Measurements from ENCODE around the gene GSTM4.
"Not testable (repeated sequence)": the region's sequence is repeated elsewhere in the genome, so short reads cannot be mapped to it uniquely, and the experiment has no call there.

Gene GSTM4

DNA sequence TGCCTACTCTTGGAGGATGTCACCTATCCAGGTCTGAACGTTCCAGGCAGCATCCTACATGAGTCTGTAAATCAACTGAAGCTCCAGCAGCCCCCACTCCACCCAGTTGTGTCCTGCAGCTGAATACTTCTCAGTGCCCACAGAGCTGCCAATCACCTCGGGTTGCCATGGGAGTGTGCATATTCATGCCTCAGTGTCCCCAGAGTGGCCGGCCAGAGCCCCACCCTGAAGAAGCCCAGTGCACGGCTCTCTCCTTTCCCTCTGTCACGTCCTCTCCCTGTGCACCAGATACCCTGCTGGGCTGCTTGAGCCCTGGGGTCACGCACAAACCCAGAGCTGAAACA is 16.1 kb upstream of the GSTM4 start:
- no peak for DNase-seq

- DNase-seq: peak; percentile 64 to 86
Measured at GRCh38 chr1:109640285-109640865, 15.5 kb upstream of the GSTM4 start.

DNA sequence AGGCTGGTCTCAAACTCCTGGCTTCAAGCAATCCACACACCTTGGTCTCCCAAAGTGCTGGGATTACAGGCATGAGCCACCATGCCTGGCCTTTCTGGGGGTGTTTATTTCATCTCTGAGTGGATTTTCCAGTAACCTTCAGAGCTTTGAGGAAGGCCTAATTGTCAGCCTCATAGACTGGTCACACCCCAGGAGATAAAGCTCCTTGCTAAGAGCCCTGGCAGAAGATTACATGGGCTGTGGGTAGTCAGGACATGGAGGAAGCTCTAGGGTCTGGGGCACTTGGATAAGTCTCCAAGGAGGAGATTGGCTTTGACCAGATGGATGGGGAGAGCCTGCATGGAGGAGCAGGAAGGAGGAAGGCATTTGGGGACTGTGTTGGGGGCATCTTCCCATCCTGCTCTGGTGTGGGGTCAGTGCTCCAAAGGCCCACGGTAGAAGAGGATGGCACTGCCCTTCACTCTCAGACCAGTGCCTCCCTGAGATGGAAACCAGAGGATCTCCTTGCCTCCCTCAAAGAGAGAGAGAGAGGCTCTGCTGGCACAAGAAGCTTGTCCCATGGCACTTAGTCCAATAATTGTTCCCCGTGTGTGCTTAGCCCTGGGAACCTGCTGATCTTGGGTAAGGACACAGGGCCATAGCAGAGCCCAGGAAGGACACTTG is 14.7 kb upstream of the GSTM4 start:
- DNase-seq: no peak

- no peak for DNase-seq
Measured at GRCh38 chr1:109641861-109642260, 14.0 kb upstream of the GSTM4 start.

DNA sequence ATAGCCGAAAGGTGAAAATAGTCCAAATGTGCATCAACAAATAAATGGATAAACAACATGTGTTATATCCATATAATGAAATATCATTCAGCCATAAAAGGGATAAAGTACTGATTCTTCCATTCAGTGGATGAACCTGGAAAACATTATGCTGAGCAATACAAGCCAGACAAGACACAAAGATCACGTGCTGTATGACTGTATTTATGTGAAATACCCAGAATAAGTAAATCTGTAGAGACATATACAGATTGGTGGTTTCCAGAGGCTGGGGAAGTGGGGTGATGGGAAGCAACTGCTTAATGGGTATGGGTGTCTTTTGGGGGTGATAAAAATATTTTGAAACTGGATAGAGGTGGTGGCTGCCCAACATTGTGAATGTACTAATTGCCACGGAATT is 13.3 kb upstream of the GSTM4 start:
- no peak for DNase-seq

DNA sequence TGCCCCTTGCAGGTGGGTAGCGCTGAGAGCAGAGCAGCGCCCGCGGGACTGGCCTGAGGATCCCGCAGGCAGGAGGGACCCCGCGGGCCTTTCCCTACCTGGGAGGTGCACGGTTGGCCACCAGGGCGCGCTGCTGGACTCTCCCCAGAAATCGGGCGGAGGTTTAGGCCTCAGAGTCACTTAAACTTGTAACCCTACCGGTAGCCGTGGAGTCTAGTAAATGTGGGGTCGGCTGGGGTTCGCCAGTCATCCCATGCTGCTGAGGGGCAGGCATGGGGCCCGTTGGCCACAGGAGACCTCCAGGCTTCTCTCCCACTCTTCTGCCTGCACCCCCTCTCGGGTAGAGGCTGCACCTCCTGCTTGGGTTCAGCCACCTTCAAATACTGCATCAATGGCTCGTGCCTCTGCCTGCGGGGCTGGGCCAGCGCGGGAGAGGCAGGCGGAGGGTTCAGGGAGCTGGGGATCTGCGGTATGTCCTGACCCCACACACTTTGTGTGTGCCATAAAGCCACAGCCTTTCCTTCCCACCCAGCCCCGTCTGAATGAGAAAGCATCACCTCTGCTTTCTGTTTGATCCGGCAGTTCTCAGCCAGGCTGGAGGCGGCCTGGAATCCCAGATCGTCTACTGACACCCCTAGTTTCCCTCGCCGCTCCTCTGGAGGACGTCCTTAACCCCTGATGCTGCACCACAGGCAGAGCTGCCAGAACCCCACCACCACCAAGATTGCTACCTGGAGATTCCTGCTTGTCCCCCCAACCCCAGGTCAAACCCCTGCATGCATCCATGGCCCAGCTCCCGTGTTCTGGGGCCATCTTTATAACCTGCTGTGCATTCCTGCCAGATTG is 12.3 kb upstream of the GSTM4 start:
- peak; percentile 43 to 94 for DNase-seq

- no peak for DNase-seq
Measured at GRCh38 chr1:109644670-109645069, 11.2 kb upstream of the GSTM4 start.

DNA sequence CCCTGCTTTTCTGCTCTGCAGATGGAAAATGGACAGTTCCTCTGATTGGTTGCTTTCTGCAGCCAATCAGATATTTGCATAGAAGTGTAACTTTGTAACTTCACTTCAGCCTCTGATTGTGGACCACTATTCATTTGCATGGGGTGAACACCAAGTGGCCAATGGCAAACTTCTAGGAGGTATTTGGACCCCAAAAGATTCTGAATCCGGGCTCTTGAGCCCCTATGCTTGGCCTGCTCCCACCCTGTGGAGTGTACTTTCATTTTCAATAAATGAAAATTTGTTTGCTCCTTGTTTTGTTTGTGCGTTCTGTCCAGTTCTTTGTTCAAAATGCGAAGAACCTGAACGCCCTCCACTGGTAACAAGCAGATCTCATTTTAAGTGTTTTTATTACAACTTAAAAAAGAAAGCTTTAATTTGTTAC is 6.4 kb upstream of the GSTM4 start:
- DNase-seq: no peak

- DNase-seq: no peak
Measured at GRCh38 chr1:109650609-109651008, 5.3 kb upstream of the GSTM4 start.

DNA sequence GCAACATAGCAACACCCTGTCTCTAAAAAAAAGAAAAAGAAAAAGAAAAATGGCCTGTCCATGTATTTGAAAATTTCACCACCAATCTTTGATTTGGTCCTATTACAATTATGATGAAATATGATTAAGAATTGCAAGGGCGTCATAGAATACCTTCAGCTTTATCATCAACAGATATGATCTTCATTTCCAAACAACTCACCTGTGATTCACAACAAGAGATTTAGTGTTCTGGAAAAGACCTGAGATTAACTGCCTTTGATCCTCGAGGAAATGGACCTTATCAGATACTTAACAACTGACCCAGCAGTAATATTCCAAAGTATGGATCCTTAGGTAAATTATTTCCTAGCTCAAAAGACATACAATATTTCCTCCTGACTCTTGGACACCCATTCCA is 3.5 kb upstream of the GSTM4 start:
- DNase-seq: no peak

- DNase-seq: no peak
Measured at GRCh38 chr1:109653306-109653705, 2.6 kb upstream of the GSTM4 start.

DNA sequence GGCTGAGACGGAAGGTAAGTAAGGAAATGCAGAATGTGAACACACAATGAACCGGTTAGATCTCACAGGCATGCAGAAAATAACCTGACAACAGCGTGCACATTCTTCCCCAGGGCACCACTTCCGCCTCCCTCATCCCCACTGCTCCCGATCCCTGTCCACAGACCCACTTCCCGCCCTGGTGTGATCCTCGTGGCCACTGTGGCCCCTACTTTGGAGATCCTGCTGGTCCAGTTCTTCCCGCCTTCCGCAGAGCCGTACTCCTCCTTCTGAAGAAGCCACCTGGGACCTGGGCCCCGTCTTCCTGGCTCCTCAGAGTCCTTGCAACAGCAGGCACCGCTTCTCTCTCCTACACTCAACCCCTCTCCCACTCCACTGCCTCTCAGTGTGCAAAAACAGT is 1.4 kb upstream of the GSTM4 start:
- DNase-seq: no peak

GRCh38 chr1:109657395-109657794 is 1.5 kb downstream of the GSTM4 start:
- no peak for DNase-seq

DNA sequence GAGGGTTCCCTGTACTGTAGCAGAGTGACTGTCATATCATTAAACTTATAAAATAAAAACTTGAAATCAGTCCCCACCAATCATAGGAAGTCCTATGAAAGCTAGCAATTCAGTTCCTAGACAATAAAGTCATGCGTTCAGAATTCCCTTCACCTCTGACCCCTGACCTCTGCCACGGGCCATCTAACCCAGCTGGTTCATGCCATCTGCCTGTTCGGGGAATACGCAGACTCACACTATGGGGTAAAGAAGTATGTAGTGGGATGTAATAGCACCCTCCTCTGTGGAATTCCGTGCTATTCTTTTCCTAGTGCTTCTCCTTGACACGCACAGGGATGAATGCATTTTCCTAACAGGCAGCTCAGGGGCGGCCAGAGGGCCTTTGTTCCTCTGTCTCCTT is 2.1 kb downstream of the GSTM4 start:
- DNase-seq: no peak

DNA sequence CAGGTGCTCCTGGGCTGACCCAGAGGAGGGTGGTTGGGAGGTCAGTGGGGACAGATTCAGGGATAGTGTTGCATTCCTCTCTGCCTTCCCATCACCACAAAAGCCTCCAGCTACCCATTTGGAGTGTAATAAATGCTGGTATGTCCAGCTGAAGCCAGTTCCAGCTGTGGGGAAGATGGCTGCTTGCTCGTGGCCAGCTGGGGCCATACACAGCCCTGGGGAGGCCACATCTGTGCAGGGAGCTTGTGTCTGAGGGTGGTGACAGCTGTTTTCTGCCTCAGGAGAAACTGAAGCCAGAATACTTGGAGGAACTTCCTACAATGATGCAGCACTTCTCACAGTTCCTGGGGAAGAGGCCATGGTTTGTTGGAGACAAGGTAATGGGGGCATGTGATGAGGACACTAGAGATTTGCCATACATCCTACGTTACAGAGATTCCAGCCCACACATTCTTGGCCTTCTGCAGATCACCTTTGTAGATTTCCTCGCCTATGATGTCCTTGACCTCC is 2.7 kb downstream of the GSTM4 start:
- no peak for DNase-seq

DNA sequence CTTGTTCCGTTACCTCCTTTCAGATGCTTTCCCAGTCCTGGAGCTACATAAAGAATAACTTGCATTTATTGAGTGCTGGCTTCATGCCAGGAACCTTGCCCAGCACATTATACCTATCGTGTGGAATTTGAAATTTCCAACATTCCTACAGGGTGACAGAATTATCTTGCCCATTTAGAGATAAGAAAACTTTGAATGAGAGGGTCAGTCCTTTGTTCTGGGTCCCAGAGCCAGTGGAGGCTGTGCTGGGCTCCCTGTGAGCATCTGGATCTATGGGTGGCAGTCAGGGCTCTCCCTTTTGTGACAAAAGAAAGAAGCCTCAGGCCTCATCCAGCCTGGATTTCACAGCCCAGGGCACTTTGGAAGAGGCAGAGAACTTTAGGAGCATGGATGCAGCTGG is 3.2 kb downstream of the GSTM4 start:
- DNase-seq: no peak

GRCh38 chr1:109659997-109660690 is 4.2 kb downstream of the GSTM4 start:
- peak; percentile 70 to 94 for DNase-seq

GRCh38 chr1:109660691-109661026 is 4.8 kb downstream of the GSTM4 start:
- DNase-seq: not testable (repeated sequence)

GRCh38 chr1:109661391-109661790 is 5.5 kb downstream of the GSTM4 start:
- DNase-seq: no peak

GRCh38 chr1:109664671-109665070 is 8.8 kb downstream of the GSTM4 start:
- no peak for DNase-seq

GRCh38 chr1:109667452-109668122 is 11.7 kb downstream of the GSTM4 start, which contains the start of gene GSTM2:
TSS of gene GSTM2 (plus strand) at chr1:109668057. CDS start at chr1:109668116, 59 bp downstream.
- peak; percentile 83 to 96 for DNase-seq

DNA sequence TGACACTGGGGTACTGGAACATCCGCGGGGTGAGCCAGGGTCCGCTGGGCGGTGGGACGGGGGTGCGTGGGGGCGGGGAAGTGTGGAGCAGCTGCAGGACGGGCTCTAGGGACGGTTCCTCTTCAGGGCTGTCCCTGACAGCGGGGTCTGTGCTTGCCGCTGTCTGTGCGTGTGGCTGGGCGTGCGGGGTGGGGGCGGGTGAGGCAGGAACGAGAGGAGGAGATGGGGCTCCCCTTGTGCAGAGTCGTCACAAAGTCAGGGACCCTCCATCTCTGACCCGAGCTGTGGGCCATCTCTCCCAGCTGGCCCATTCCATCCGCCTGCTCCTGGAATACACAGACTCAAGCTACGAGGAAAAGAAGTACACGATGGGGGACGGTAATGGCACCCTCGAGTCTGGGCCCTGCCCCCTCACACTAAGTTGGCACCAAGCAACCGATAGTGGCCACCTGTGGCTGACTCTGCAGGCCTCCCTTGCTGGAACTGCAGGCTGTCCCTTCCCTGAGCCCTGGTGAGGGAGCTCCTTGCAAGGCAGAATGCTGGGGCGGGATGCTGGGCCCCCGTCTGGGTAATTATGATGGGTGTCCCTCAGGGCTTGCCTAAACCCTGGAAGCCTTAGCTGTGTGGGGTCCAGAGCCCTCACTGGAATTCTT is 12.3 kb downstream of the GSTM4 start:
- DNase-seq: peak in 1 of 2 experiments; percentile 47
